Stimulated activated naive CD4-positive, alpha-beta T cell (primary cell): ENCODE data around the gene PCK2.

Source experiments
- DNase-seq, 6 experiments: peaks; one replicate each; lab custom pipeline; 2025; lab: John Stamatoyannopoulos, UW

The PCK2 gene

DNA sequence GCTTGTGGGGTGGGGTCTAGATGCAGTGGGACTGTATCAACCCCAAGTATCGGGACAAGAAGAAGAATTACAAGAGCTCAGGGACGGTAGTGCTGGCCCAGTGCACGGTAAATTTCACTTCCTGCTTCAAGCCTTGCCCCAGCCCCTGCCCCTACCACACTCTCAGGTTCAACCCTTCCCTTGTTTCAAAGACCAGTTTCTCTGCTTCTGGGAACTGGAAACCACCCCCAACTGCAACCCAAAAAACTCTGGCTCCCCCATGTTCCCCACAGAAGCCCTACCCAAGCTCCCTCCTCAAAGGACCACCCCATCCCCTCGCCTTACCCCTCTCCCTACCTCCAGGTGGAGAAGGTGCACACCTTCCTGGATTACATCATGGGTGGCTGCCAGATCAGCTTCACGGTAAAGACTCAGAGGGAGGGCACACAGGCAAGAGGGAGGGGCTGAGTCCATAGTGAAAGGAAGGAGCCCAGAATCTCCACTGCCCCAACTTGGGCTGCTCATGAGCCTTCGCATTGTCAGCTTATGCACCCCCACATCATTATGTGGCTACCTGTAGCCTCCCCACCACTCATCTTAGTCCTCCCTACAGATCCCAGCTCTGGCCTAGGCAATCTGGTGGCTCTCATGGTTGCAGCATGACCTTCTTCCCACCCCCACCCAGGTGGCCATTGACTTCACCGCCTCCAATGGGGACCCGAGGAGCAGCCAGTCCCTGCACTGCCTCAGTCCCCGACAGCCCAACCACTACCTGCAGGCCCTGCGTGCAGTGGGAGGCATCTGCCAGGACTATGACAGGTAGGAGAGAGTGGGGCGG is 18.4 kb upstream of the PCK2 start:
- no peak for DNase-seq

DNA sequence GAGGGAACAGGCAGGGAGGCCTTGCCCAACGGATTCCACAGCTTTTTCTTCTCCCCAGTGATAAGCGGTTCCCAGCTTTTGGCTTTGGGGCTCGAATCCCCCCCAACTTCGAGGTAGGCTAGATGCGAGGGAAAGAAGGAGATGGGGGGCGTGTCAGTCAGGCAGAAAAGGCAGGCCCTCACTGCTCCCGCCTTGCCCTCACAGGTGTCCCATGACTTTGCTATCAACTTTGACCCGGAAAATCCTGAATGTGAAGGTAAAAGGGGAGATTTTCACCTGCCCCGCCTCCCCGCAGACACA is 17.9 kb upstream of the PCK2 start:
- no peak for DNase-seq

DNA sequence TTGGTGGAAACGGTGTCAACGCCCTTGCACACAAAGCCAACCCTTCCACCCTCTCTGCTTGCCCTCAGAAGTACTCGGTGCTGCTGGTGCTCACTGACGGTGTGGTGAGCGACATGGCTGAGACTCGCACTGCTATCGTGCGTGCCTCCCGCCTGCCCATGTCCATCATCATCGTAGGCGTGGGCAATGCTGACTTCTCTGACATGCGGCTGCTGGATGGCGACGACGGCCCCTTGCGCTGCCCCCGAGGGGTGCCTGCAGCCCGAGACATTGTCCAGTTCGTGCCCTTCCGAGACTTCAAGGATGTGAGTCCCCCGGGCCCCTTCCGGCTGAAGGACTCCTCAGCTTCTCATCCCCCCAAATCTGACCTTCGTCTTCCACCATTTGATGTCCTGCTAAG is 17.0 kb upstream of the PCK2 start:
- no peak for DNase-seq

DNA sequence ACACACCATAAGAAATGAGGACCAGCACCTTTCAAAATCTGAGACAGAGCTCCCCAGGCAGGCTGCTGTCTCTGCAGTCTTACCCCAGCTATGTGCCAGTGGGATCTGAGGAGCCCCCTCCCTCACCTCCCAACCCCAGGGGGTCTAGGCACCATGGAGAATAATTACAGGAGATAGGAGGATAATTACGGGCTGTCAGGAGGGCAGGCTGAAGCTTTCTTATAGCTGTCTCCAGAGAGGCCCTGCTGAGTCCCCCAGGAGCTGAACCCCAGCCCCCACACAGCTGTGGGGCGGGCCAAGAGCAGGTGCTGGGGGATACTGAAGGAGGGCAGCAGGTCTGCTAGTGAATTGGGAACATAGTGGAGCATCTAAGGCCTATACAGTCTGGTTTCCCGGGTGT is 16.0 kb upstream of the PCK2 start:
- no peak for DNase-seq

DNA sequence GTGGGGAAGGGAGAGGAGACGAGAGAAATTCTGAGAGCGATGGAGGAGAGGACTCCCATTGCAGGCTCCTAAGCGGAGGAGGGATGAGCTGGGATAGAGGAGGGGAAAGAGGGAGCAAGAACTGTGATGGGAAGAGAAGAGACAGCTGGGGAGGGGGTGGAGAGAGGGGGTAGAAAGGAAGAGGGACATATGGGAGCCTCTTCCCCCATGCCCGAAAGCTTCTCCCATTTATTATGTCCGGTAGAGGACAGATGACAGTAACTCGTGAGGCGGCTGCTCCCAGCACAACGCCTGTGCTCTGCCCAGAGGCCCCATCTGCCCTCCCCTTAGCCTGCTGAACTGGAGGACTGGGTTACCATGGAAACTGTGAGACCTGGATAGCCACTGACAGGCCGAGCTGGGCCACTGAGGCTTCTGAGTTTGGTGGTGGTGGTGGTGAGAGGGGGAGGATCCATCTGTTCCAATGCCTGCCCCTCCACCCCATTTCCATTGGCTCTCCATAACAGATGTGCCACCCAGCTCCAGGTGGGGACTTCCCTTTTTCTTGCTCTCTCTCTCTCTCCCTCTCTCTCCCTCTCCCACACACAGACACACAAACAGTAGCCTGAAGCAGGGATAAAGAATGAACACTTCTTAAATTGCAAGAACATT is 14.5 kb upstream of the PCK2 start:
- no peak for DNase-seq

DNA sequence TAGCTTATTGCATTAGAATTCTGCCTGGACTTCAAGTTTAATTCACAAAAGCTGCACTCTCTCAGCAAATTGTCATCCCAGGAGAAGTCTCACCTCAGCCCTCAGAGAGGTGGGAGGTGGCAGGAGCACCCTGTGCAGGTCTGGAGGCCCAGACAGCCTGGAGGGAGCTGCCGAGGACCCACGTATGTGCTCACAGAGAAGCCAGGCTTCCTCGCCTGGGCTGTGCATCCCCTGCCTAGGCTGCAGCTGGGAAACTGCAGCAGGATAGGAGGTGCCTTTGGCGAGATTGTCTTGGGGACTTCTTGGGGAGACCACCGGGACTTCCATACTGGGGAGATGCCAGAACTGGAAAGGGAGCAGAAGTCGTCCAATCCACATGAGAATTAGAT is 14.0 kb upstream of the PCK2 start:
- no peak for DNase-seq

DNA sequence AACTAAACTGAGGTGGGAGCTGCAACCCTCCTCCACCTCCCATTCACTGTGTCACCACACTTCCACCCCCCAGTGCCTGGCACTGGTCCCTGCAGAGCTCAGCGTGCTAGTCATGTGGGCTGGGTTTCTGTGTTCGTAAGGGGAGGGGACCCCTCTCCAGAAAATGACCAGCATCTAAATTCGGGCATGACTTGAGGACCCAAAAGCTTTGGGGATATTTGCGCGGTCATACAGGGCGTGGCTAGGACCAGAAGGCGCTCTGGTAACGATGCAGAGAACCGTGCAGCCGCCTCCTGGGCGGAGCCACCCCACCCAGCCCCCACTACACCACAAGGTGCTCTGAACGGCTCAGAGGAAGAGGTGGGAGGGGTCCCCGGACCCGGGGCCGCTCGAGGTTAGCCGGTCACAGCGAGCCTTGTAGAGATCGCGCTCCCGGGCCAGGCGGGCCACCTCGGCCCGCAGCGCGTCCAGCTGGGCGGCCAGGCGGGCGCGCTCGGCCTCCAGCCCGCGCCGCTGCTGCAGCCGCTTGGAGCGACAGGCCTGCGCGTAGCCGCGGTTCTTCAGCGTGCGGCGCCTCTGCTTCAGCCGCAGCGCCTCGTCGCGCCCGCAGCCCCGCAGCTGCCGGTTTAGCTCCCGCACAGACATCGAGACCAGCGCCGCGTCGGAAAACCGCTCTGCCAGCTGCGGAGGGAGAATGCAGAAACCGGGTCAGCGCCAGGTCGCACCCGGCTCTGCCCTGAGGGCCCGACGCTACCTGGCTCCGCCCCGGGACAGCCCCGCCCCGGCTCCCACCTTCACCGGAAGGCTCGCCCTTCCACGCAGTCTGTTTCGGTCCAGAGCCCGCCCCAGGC is 13.0 kb upstream of the PCK2 start:
- peak; percentile 22 to 80 (median 62) for DNase-seq

DNA sequence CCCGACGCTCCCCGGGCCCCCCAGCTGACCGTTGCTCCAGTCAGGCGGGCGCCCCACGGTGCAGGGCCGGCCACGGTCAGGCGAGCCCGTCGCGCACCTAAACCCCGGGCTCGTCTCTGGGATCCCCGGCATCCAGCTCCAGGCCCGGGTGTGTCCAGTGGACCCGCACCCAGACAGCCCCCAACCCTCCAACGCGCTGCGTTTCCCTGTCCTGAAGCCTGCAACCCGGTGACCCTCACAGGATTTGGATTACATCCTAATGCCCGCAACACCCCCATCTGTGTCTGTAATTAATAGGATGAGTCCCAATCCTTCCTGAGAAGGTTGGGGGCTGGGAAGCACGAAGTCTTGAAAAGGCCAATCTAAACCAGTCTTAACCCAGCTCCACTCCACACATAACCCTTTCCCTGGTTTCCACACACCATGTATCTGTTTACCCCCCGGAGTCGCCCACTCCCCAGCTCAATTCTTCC is 12.3 kb upstream of the PCK2 start:
- DNase-seq: no peak

DNA sequence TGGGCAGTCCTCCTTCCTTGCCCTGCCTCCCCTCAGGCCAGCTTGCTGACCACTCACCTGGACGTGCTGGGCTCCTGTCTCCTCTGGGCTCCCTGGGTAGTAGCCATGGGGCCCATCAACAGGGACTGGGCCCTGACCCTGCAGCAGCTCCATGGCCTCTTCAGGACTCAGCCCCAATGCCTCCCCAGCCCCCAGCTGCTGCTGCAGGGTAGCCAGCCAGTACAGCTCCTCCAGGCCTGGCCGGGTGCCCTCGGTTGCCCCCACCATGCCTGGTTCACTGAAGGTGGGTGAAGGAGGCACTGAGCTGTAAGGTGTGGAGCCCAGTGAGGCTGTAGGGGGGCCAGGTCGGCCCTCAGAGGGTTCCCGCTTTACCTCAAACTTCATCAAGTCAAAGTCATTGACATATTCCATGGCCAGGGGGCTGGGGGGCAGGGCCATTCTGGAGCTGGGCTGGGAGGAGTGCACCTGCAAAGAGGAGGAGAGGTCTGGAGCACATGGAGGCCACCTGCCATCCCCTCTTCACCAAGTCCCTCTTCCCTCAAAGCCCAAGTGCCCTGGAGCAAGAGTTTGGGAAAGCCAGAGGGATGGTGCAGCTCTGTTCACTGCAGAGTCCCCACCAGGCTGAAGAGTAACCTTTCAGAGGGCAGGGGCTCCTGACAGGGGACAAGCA is 11.6 kb upstream of the PCK2 start:
- no peak for DNase-seq

DNA sequence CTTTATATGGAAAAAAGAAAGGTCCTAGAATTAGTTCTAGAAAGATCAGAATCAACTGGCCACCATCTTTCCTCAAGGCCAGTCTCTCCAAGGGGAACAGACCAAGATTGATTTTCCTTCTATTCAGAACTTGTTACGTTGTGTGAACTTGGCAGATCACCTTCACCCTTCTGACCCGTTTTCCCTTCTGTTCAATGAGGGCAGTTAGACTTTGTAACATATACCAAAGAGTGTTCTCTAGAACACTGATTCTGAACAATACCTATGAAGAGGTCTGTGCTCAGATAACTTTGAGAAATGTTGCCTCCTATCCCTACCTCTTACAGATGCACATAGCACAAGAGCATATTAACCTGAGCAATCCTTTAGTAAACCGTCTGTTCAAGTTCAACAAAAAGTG is 10.6 kb upstream of the PCK2 start:
- DNase-seq: no peak

DNA sequence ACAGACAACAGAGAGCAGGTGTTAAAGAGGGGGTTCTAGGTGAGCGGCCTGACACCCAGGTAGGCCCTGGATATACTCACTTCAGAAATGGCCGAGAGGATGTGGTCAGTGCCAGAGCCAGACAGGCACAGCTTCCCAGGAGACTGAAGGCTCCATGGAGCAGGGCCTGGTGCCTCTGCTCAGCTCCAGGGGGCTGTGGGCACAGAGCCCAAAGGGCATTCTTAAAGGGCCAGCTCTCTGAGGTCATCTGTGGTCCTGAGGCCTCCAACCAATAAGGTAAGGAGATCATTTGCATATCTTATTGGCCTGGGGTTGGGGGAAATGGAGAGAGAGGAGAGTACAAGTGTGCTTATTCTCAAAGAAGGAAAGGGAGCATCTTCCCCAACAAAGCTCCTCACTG is 9.7 kb upstream of the PCK2 start:
- no peak for DNase-seq

DNA sequence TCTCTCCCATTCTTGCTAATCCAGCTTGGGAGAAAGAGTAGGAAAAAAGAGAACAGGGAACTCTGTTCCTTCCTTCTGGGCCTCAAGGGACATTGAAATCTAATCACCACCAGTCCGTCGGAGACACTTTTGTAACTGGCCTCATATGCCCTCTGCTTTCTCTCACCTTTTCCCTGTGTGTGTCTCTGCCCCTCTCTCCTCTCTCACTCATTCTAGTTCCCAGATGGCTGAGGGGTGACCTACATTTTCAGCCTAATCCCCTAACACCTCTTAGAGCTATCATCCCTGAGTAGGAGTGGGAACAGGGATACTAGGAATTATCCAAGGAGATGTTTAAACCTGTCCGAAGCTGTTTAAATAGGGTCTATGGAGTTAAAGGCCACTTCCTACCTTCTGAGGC is 8.9 kb upstream of the PCK2 start:
- DNase-seq: no peak

DNA sequence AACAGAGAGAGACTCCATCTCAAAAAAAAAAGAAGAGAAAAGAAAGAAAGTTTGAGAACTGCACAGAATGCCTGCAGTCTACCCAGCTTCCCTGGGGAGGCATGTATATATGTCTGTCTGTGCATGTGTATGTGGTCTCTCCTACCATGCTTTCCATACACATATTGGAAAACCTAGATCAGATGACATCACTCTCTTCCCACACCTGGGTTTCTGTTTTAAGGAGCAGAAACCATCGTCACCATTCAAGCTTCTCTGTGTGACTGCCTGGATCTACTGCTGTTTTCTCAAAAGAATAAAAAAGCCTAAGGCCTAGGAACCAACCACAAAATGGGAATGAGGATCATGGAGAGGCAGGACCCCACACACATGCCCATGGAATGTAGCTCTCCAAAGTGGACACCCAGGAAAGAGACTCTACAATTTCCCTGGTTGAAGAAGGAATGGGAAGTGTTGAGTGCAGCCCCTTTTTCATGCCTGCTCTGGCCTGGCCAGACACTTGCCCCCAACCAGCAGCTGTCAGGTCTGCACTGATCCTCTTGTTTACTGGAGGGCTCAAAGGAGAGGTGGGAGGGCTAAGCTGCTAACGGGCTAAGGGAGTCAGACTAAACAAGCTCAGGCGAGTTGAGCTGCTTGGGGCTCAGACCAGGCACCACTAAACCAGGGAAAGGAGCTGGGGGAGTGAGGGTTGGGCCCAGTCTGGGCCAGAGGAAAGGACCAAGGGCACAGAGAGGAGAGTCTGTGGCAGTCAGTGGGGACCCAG is 7.7 kb upstream of the PCK2 start:
- DNase-seq: no peak

DNA sequence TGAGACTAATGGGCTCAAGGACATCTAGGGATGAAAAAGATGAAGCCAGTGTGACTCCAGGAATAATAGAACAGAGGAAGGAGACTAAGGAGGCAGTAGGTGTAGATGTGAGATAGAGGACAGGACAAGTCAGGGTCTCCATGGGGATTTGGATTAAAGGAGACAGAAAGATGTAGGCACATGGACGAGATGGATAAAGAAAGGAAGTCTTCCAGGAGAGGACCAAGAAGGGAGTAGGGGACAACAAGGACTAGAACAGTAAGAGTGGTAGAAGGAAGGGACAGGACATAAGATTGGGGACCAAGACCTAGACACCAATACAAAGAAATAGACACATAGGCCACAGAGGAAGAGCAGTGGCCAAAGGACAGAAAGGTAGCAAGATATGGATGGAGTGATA is 7.1 kb upstream of the PCK2 start:
- DNase-seq: no peak

DNA sequence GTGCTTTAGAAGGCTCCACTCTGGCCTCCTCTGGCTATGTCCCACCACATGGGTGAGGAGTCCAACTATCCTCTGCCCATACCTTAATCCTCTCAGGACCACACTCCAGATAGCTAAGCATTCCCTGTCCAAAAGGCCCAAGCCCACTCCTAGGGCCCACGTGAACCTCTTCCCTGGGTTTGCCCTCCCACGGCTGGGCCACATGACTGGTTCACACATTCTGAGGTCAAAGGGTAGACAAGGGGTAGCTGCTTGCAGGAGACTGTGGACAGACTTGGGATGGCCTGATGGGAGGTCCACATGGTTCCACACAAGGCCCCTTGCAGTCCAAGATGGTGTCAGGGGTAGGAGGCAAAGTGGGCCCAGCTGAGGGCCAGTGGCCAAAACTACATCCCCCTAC is 6.0 kb upstream of the PCK2 start:
- no peak for DNase-seq

DNA sequence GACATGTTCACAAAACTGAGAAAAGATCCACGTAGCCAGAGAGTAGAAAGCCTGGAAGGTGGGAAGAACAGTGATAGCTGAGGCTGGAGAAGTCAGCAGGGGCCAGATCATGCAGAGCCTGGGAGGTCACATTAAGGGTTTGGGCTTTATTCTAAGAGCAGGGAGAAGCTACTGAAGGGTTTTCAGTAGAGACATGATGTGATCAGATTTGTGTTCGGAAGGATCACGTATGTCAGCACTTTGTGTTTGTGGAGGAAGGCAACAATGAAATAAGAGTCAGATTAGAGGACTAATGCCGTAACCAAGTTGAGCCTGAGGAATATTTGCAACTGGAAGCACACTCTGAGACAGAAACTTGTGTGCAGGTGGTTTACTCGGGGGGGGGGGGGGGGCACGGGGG is 4.2 kb upstream of the PCK2 start:
- DNase-seq: no peak

DNA sequence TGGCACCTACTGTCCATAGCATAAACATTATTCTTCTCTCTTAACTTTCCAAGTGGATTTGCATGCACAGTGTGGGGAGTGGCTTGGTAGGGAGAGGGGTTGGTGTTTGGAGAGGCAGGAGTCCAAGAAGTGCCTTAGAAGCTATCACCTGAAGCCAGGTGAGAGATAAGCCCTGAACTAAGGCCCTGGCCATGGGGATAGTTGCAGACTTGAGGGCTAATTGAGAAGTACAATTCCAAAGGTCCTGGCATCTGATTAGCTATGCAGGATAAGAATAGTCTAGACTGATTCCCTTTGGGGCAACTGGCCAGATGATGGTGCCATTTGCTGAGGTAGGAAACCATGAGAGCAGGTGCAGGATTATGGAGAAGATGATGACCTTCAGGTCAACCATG is 2.0 kb upstream of the PCK2 start:
- no peak for DNase-seq

DNA sequence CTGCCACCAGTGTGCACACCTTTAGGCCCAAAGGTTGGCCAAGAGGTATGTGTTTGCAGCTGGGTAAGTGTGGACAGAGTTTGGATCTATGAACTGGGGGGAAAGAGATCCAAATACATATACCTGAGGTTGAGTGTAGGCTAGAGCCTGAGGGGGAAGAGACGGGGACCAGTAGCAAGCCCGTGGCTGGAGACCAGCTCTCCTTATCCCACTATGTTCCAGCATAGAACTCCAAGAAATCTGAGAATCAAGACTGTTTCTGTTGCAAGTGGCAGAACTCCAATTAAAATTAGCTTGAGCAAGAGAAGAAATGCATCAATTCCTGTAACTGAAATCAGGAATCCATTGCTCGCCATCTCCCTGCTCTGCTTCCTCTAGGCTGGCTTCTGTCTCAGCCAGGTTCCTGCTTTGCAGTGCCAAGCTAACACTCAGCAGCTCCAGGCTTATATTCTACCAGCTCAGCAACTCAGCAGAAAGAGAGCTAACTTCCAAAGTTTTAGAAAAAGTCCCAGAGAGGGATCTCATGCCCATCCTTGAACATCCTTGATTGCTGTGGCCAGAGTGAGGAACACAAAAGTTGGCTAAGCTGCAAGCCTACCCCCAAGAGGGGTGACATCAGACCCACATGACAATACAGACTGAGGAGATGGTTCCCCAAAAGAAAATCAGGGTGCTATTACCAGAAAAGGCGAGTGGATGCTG is 1.5 kb upstream of the PCK2 start:
- DNase-seq: no peak

DNA sequence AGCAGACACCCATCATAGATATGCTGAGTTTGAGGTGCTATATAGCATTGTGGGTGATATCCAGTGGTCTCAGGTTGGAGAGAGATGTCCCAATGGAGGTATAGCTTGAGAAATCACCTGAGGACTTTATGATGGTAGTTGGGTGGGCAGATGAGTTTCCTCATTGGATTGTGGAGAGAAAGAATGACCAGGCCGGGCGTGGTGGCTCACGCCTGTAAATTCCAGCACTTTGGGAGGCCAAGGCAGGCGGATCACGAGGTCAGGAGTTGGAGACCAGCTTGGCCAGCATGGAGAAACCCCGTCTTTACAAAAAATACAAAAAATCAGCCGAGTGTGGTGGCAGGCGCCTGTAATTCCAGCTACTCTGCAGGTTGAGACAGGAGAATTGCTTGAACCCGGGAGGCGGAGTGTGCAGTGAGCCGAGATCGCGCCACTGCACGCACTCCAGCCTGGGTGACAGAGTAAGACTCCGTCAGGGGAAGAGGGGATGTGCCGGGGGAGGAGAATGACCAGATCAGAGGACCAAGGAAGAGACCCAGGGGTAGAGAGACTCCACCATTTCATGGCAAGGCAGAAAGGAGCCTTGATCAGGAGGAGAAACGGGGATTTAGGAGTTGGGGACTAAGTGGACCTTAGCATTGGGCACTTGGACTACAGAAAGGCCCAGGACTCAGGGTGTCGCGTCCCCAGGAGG is 757 bp upstream of the PCK2 start:
- DNase-seq: no peak

DNA sequence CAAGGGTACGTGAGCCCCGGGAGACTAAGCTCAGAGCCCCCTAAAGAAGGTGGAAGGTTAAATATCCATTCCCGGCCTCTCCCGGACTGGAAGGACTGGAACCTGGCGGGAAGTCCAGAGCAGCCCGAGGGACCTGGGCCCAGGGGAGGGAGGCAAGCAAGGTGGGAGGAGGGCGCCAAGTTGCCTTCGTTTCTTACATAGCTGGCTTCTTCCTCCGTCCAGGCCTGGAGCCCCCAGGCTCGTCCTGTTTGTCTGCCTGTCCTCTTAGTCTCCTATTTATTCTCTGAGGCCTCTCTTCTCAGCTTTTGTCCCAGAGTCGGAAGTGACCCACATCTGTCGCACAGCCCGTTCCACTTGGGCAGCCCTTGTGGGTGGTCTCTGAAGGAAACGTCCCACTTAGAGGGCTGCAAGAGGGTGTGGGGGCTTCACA is 745 bp downstream of the PCK2 start:
- DNase-seq: no peak
